Pancreas (tissue), 10 donors: Measurements from ENCODE around the gene HIVEP2. TPM values are rescaled to one million over a fixed set of nuclear protein-coding genes. Genes with fewer than 3 reads are reported as not detected.

ENCODE experiments used
- ATAC-seq, 4 donors: fragments of 200-7000 bp; cut with Tn5 transposase; one replicate each; pipeline versions ENCODE4 v1.8.0 to v1.9.1; 2020; ENCODE audit warnings: mild to moderate bottlenecking in 4 of 4, moderate library complexity in 4 of 4
- DNase-seq, 6 donors: peaks; one replicate each; pipeline ENCODE4 v3.0.0-alpha.2; 2020
- FAIRE-seq: peaks from 2 replicates; lab custom pipeline; 2012; peaks lifted over from hg19 to GRCh38; lab: Jason Lieb, UNC
- H3K27ac ChIP-seq, 4 donors: fragments of 200-600 bp; sonication (generic); 1 replicate in 3 of 4; 2 replicates in 1 of 4; pipeline versions ENCODE4 v1.5.0 to v1.8.0; 2020
- H3K27me3 ChIP-seq, 4 donors: fragments of 200-600 bp; one replicate each; pipeline ENCODE4 v1.8.0; 2021
- H3K36me3 ChIP-seq, 3 donors: fragments of 200-600 bp; sonication (generic) in 1 of 3; one replicate each; pipeline versions ENCODE4 v1.5.0 to v1.8.0; 2020 to 2021
- H3K4me1 ChIP-seq, 3 donors: fragments of 200-600 bp; one replicate each; pipeline ENCODE4 v1.8.0; 2021
- H3K4me3 ChIP-seq, 4 donors: fragments of 200-600 bp; sonication (generic) in 2 of 4; one replicate each; pipeline versions ENCODE4 v1.5.0 to v1.8.0; 2020 to 2021
- H3K9me3 ChIP-seq, 4 donors: fragments of 200-600 bp; one replicate each; pipeline ENCODE4 v1.8.0; 2021
- CTCF ChIP-seq, 4 donors: fragments of 200-600 bp; sonication (generic) in 3 of 4; IDR thresholded peaks; one replicate each; pipeline versions ENCODE4 v1.5.0 to v1.8.0; 2021; ENCODE audit warnings: antibody characterized with exemption in 4 of 4
- WGBS, 2 donors: extraction: QIAGEN DNeasy Blood & Tissue Kit; methylation state at CpG; one replicate each; pipeline ENCODE4 v1.1.7; 2013; 5-methylcytosine and 5-hydroxymethylcytosine counted together
- intact Hi-C, 3 donors: fragments of 100-400 bp; cut with DNase I; formaldehyde crosslinking; loops; one replicate each; pipeline versions ENCODE4 v1.11.1 to v1.14.2; 2022
- polyA plus RNA-seq, 2 donors: library from polyadenylated mRNA; stranded (reverse); fragments of 200-250 nt; gene quantifications; one replicate each; pipeline ENCODE4 v1.2.3, GENCODE V29; 2013
- total RNA-seq, 6 donors: library from RNA; stranded (reverse); fragmentation: NEBNext Ultra II Directional in 4 of 6; extraction: Animal tissue kit (Norgen Biotek cat#: 25700) in 4 of 6; gene quantifications; one replicate each; pipeline versions ENCODE4 v1.2.1 to v1.2.4, GENCODE V29; 2021 to 2023
- donor health status: healthy with polysubstance abuse.
- donor health status: DM: no; HTN: no; CAD: no; lungs with moderate emphysema.
- donor health status: DM: no; HTN: no; CAD: no.
- donor health status: control.
- donor health status: control.
- donor health status: Bipolar disorder and iron deficiency.
- donor health status: DM: yes; HTN: yes; CAD: no.
- donor health status: DM: no; HTN: no; CAD: no.
- donor health status: DM: no; HTN: no; CAD: no.
- donor health status: DM: yes; HTN: yes; CAD: no.

The HIVEP2 gene
- total and polyA plus RNA-seq, 8 donors: 3.8 to 14.0 (median 8.6) TPM

DNA sequence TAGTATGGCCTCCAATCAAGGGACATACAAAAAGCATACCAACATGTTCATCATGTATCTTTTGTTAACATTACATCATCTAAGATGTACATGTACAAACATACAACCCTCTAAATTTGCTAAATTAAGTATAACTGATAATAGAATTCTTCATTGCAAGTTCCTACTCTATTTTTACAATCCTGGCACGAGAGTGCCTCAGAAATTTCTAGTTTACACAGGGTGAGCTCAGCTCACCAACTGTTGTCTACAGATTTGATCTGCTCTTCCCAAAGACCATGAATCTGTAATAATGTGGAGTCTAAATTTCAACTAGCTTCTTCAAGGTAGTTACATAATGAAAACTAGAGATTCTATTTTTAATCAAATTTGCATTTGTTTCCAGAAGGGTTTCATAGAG is 179.7 kb downstream of the HIVEP2 start:
- no peak overlapping the region for H3K27ac ChIP-seq
- WGBS, 2 donors: 83 to 85% methylated on average over 1 of the region's 1 CpG
- TF ChIP-seq CTCF (IDR thresholded peaks at IDR 0.05): no peak
- no peak for ATAC-seq
- FAIRE-seq: no peak
- H3K27me3 ChIP-seq: no peaks in the 10 kb centered on the region
- intact Hi-C loops: no loop called here
- no peaks in the 10 kb centered on the region for H3K4me1 ChIP-seq
- peaks cover 2 to 27% (median 11%) of the 10 kb centered on the region in 3 donors for H3K36me3 ChIP-seq
- no peaks in the 10 kb centered on the region for H3K9me3 ChIP-seq
- no peak for DNase-seq
- H3K4me3 ChIP-seq: no peak overlapping the region

DNA sequence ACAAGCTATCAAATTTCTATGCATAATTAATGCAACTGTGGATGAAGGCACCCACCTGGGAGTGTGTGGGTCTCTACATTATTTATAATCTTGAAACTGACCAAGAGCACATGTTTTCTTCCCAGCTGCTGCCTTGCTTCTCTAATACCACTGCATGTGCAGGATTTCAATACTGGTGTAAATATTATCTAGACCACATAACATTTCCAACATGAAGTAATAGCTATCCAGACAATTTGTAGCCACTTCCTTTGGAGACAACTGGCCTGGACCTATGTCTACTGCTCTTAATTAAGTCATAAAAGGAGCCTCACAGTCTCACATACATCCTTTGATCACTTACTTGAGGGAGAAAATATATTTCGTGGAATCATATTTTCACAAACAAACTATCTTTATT is 180.7 kb downstream of the HIVEP2 start:
- TF ChIP-seq CTCF (IDR thresholded peaks at IDR 0.05): no peak
- DNase-seq: no peak
- intact Hi-C loops: no loop called here
- Histone ChIP-seq H3K4me3 (no peak overlapping the region), H3K4me1 (no peaks in the 10 kb centered on the region), H3K27ac (no peak overlapping the region), H3K27me3 (no peaks in the 10 kb centered on the region), H3K9me3 (no peaks in the 10 kb centered on the region), H3K36me3 (peaks cover 2 to 28% (median 21%) of the 10 kb centered on the region in 3 donors)
- ATAC-seq: no peak
- 96 to 97% methylated on average over 1 of the region's 1 CpG for WGBS, 2 donors
- no peak for FAIRE-seq

DNA sequence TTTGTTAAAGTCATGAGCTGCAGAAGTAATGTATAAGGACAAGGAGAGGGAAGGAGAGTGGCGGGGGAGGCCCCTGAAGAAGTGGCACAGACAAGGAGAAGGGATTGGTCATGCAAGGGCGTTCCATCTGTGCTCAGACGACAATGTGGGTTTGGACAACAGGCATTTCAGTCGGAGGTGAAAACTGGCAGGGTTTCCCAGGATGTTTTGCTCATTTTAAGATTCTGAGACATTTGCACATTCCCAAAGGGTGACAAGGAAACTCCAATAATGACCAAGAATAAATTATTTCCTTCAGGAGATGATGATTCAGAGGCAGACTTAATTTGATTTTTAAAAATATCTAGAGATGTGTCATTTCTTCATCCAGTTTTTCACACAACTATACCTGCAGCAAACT is 181.8 kb downstream of the HIVEP2 start:
- Histone ChIP-seq H3K9me3 (no peaks in the 10 kb centered on the region), H3K4me3 (no peak overlapping the region), H3K27ac (no peak overlapping the region), H3K27me3 (no peaks in the 10 kb centered on the region), H3K36me3 (peaks cover 2 to 39% (median 22%) of the 10 kb centered on the region in 3 donors), H3K4me1 (no peaks in the 10 kb centered on the region)
- TF ChIP-seq CTCF (IDR thresholded peaks at IDR 0.05): no peak
- DNase-seq (no peak), ATAC-seq (no peak), FAIRE-seq (no peak)
- intact Hi-C loops: no loop called here
- 87 to 94% methylated on average over 4 of the region's 4 CpGs for WGBS, 2 donors

DNA sequence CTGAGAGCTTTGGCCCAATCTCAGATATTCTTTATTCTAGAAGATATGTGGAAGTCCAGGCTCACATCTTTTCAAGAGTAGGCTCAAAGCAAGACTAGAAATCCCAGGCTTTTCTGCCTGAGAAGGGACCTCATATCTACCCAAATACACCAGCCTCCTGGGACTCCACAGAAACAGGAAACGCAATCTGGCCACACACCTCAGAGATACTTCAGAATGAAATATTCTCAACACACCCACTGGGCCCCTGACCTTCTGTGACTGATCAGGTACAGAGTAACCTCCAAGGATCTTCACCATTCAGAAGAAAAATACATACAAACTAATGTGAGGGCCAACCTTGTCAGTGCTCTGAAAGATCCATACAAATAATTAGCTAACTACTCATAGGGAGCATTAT is 183.2 kb downstream of the HIVEP2 start:
- H3K4me3 ChIP-seq: no peak overlapping the region
- intact Hi-C loops: no loop called here
- FAIRE-seq (no peak), ATAC-seq (no peak), DNase-seq (no peak)
- no peak overlapping the region for H3K27ac ChIP-seq
- no peaks in the 10 kb centered on the region for H3K9me3 ChIP-seq
- peaks cover 2 to 40% (median 22%) of the 10 kb centered on the region in 3 donors for H3K36me3 ChIP-seq
- H3K27me3 ChIP-seq: no peaks in the 10 kb centered on the region
- no peak for TF ChIP-seq CTCF (IDR thresholded peaks at IDR 0.05)
- no peaks in the 10 kb centered on the region for H3K4me1 ChIP-seq
- 93% methylated on average over 1 of the region's 1 CpG for WGBS, 2 donors

- no peak for TF ChIP-seq CTCF (IDR thresholded peaks at IDR 0.05)
- H3K27ac ChIP-seq: no peak overlapping the region
- no peak overlapping the region for H3K4me3 ChIP-seq
- DNase-seq: no peak
- 86 to 91% methylated on average over 7 of the region's 7 CpGs for WGBS, 2 donors
- H3K9me3 ChIP-seq: no peaks in the 10 kb centered on the region
- no peaks in the 10 kb centered on the region for H3K27me3 ChIP-seq
- intact Hi-C loops: no loop called here
- peaks cover 2 to 40% (median 22%) of the 10 kb centered on the region in 3 donors for H3K36me3 ChIP-seq
- ATAC-seq: no peak
- no peak for FAIRE-seq
- H3K4me1 ChIP-seq: no peaks in the 10 kb centered on the region
Measured at GRCh38 chr6:142760152-142760551, 184.8 kb downstream of the HIVEP2 start.
